ENCODE results near the gene KLHL7.
"Not testable (repeated sequence)": the region's sequence is repeated elsewhere in the genome, so short reads cannot be mapped to it uniquely, and the experiment has no call there.

The KLHL7 gene

GRCh38 chr7:23183279-23184012 is 77.9 kb downstream of the KLHL7 start:
- no peak for DNase-seq

- no peak for DNase-seq
Measured at GRCh38 chr7:23184291-23184690, 78.7 kb downstream of the KLHL7 start.

- no peak for DNase-seq
Measured at GRCh38 chr7:23184709-23185359, 79.2 kb downstream of the KLHL7 start.

- no peak for DNase-seq
Measured at GRCh38 chr7:23185980-23186379, 80.4 kb downstream of the KLHL7 start.

- DNase-seq, result no peak
Measured at GRCh38 chr7:23191022-23191421, 85.4 kb downstream of the KLHL7 start.

DNA sequence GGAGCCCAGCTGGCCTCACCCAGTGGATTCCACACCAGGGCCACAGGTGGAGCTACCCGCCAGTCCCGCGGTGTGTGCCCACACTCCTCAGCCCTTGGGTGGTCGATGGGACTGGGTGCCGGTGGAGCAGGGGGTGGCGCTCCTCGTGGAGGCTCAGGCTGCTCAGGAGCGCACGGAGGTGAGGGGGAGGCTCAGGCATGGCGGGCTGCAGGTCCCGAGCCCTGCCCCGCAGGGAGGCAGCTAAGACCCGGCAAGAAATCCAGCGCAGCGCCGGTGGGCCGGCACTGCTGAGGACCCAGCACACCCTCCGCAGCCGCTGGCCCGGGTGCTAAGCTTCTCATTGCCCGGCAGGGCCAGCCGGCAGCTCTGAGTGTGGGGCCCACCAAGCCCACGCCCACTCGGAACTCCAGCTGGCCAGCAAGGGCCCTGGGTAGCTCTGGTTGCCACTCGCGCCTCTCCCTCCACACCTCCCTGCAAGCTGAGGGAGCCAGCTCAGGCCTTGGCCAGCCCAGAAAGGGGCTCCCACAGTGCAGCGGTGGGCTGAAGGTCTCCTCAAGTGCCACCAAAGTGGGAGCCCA is 88.2 kb downstream of the KLHL7 start:
- DNase-seq, result not testable (repeated sequence)

DNA sequence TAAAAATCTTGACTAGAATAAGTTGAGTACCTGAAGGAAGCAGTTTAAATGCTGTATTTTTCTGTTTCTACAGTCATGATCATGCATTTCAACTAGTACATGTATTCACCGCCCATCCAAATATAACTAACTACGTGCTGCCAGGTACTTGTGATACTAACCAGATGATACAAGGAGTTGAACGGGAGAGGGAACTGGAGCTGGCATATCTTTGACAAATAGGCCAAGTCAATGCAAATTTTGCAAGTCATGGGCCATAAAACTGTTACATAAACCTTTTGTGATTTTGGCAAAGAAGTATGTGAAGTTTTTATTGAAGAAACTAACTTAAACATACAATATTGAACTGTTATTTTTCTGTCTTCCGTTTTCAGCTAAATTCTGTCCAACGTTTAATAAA is 90.7 kb downstream of the KLHL7 start:
- no peak for DNase-seq

DNA sequence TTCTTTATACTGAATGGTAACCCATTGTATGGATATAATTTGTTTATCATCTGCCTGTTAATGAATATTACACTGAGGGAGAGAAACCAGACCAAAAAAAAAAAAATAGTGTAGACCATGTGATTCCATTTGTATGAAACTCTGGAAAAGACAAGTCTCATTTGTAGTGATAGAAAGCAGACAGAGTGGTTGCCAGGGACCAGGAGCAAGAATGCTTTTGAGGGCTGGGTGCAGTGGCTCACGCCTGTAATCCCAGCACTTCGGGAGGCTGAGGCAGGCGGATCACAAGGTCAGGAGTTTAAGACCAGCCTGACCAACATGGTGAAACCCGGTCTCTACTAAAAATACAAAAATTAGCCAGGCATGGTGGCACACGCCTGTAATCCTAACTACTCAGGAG is 92.2 kb downstream of the KLHL7 start:
- DNase-seq, result not testable (repeated sequence)

GRCh38 chr7:23200331-23200730 is 94.7 kb downstream of the KLHL7 start:
- DNase-seq, result no peak

- DNase-seq, result no peak
Measured at GRCh38 chr7:23204241-23204640, 98.7 kb downstream of the KLHL7 start.

DNA sequence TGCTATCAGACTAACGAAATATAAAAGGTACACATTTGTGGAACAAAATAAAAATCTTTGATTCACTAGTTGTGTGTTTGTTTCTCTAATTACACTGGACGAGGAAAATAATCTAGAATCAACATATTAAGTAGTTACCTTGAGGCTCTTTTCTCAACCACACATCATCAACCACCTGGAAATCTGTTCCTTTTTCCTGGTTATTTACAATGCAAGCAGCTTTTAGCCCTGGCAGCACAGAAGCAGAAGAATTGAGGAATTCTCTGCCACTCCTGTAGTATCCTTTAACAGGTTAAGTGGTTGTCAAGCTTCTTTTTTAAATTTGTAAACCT is 100.0 kb downstream of the KLHL7 start:
- DNase-seq, result no peak

DNA sequence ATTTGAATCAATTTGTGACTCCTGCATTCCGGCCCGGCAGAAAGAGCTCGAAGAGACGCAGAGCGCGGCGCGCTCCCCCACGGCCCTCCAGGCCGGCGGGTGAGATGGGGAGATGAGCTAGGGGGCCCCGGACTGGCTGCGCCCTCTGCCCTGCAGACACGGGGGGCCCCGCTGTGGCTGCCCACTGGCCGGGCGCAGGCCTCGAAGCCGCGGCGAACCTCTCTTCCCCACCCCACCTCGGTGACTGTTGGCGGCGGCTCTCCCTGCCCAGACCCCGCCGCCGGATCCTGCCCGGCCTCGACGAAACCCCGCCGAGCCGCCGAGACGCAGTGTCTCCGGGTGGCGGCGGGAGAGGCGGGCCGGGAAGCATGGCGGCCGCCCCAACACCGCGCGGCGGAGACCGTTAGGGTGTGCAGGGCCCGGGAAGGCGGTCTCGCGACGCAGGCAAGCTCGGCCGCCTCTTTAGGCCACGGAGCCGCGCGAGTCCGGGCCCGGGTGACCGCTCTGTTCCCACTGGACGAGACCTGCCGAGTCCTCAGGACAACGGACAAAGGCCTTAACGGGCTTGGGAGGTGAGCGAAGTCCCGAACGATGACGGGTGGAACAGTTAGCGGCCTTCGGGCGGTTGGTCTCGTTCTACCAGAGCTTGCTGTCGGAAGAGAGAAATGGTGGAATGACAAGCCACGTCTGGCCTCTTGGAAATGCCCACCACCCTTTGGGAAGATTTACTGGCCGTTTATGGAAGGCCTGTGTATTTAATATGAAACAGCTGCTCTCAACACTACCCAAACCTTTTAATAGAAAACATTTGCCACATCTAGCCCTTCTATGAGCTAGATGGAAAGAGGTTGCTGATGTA is 100.6 kb downstream of the KLHL7 start:
- DNase-seq, result no peak

DNA sequence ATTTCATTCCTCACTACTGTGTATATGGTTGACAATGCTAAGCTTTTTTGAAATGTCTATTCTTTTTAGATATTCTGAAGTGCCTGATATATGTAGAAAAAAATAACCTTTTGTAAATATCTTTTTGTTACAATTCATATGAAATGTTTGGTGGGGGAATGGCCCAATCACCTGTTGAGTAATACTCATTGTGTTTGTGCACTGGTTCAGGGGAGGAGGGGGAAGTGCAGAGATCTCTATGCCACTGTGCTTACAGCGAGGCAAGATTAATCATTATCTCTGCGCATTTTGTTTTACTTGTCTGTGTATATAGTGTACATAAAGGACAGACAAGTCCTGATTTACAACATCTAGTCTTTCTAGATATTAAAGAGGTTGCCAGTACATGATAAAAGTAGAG is 101.4 kb downstream of the KLHL7 start:
- no peak for DNase-seq

DNA sequence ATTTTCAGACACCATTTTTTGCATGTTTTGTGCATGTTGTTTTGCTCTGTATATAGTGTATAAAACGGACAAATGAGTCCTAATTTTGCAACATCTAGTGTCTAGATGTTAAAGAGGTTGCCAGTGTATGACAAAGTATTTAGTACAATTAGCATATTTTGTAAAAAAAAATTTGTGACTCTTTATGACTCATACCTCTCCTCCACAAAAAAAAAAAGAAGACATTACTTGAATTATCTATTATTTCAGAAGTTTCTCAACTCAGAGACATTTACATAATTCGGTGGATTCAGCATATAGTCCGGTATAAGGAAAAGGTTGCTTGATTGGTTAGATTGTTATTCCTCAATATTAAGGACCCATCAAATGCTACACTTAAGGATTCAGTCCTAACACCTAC is 102.3 kb downstream of the KLHL7 start:
- DNase-seq, result no peak

- DNase-seq, result no peak
Measured at GRCh38 chr7:23208316-23208715, 102.7 kb downstream of the KLHL7 start.

DNA sequence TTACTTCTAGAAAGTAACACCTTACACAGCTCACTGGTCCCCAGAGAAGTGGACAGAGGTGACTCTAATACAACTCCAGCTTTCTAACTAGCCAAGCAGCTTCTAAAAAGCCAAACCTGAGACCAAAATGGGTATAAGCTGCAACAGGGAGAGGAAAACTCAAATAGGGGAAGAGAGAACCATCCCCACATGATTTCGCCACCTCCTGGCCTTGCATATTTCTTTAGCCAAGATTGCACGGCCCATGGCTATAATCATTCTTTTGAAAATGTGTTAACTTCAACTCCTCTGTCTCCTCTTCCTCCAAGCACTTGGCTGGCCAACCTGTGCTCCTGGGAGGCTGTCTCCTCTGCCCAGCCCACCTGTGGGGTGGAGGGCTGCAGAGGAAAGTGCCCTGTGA is 104.9 kb downstream of the KLHL7 start:
- no peak for DNase-seq

DNA sequence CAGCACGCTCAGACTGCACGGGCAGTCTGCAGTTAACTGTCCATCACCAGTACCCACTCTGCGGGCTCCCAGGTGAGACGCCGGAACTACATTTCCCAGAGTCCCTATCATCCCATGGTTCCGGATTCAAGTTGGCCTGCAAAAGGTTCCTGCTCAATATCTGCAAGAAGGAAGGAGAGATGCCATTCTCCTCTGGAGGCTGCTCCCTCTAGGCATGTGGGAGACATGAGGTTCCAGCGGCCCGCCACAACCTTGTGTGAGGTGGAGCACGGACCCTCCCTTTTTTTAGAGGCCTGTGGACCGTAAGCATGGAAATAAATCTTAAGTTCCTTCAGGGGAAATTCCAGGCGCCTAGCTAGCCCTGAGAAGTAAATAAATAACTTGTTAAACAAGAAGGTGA is 106.0 kb downstream of the KLHL7 start:
- DNase-seq, result no peak

DNA sequence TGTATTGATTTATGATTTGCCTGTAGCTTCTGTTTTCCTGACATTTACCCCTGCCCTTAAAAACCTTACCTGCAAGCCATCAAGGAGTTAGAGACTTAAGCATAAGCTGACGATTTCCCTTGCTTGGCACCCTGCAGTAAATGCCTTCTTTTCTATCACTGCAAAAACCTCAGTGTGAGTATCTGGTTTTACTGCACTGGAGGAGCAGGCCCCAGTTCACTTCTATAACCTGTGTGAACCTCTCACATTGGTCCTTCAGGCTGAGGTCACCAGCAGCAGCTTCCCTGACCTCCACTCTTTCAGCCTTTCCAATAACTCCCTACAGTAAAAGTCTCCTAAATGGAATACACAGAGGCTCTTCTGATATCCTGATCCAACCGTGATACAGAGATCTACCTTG is 106.8 kb downstream of the KLHL7 start:
- DNase-seq, result no peak

DNA sequence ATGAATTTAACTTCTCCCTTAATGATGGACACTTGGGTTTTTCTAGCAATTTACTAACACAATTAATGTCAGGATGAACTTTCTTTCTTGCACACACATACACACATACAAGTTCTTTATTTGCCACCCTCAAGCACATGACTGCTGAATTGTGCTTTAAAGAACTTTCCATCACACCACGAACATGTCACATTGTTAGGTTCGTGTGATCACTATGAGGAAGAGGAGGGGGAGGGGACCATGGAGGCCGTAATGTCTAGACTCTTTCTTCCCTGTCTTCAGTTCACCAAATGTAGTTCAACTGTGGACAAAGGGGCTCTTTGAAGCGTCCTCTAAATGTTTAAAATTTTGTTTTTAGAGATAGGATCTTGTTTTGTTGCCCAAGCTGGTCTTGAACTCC is 107.3 kb downstream of the KLHL7 start:
- DNase-seq, result no peak

DNA sequence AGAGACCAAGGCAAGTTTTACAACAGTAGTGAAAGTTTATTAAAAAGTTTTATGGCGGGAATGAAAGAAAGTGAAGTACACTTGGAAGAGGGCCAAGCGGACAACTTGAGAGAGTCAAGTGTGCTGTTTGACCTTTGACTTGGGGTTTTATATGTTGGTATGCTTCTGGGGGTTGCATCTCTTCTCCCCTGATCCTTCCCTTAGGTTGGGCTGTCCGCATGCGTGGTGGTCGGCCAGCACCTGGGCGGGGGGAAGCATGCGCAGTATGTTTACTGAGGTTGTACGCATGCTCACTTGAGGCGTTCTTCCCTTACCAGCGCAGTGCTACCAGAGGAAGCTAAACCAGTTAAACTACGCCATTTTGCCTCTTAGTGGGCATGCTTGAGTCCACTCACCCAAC is 108.2 kb downstream of the KLHL7 start:
- no peak for DNase-seq

GRCh38 chr7:23214423-23214822 is 108.8 kb downstream of the KLHL7 start:
- DNase-seq, result no peak

- no peak for DNase-seq
Measured at GRCh38 chr7:23214938-23215337, 109.4 kb downstream of the KLHL7 start.

DNA sequence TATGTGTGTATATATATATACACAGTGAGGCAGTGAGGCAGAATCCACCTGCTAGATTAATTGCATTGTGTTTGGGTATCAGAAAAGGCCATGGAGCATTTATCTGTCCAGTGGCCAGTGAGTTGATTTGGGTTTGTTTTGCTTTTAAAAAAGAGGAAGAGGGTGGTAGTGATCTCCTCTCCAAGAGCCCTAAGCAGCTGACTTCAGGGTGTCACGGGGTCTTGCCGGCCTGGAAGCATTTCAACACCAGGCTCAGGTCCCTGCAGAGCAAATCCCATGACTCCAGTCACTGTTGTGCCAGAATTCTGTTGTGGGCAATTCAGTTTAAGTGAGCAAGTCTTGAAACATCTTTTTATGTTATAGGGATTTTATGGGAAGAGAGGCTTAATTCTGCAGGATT is 110.4 kb downstream of the KLHL7 start:
- no peak for DNase-seq

DNA sequence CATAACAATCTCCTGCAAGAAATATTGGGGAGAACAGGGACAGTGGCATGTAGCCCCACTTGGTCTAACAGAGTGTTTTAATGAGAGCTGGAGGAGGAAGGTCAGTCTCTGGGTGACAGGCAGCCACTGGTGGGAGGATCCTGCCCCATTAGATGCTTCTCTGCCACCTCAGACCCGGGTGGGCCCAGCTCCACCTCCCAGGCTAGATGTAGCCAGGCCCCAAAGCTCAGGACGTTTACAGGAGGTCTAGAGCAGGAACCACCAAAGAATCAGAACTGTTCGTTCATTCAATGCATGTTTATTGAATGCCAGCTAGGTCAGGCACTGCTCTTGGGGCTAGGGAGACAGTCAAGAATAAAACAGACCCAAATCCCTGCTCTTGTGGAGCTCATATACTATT is 112.6 kb downstream of the KLHL7 start:
- no peak for DNase-seq

All from stimulated activated CD4-positive, alpha-beta T cell treated with anti-CD3 and anti-CD28 coated beads, Interleukin-4, amount 100 ng/mL, for 4 hours (primary cell).